GM23338 (cell line): ENCODE data around the gene SSU72. TPM values are rescaled to one million over a fixed set of nuclear protein-coding genes. Genes with fewer than 3 reads are reported as not detected.
A peak's percentile ranks its signal among the peaks of the same experiment; 100 is the strongest.
"Not testable (repeated sequence)": the region's sequence is repeated elsewhere in the genome, so short reads cannot be mapped to it uniquely, and the experiment has no call there.

ENCODE experiments used
- ATAC-seq: fragments of 200-7000 bp; cut with Tn5 transposase; 3 replicates; pipeline ENCODE4 v1.9.1; 2020
- DNase-seq: peaks from one replicate; pipeline ENCODE4 v3.0.0-alpha.2; 2015; ENCODE audit warnings: low spot score
- H2AFZ ChIP-seq: fragments of 200-600 bp; sonication (generic); 2 replicates; pipeline ENCODE4 v1.8.0; 2016; ENCODE audit warnings: antibody characterized with exemption, mild to moderate bottlenecking, moderate library complexity
- H3F3A ChIP-seq: fragments of 200-600 bp; sonication (generic); replicated peaks from 2 replicates; pipeline ENCODE4 v1.8.0; 2017; ENCODE audit warnings: antibody characterized with exemption, mixed run types, low read depth
- H3K27ac ChIP-seq: fragments of 200-600 bp; sonication (generic); 2 replicates; pipeline ENCODE4 v1.6.1; 2016; ENCODE audit warnings: low read depth
- H3K27me3 ChIP-seq: fragments of 200-600 bp; sonication (generic); 2 replicates; pipeline ENCODE4 v1.8.0; 2016; ENCODE audit warnings: mild to moderate bottlenecking, mixed run types, moderate library complexity; ENCODE audit not compliant: insufficient read depth
- H3K36me3 ChIP-seq: fragments of 200-600 bp; sonication (generic); 2 replicates; pipeline ENCODE4 v1.8.0; 2016; ENCODE audit warnings: mild to moderate bottlenecking; ENCODE audit not compliant: insufficient read depth
- H3K4me1 ChIP-seq: fragments of 200-600 bp; sonication (generic); 2 replicates; pipeline ENCODE4 v1.8.0; 2016; ENCODE audit warnings: mild to moderate bottlenecking, moderate library complexity; ENCODE audit not compliant: insufficient read depth
- H3K4me2 ChIP-seq: fragments of 200-600 bp; sonication (generic); 2 replicates; pipeline ENCODE4 v1.7.1; 2017; ENCODE audit warnings: mixed run types
- H3K4me3 ChIP-seq: fragments of 200-600 bp; sonication (generic); 2 replicates; pipeline ENCODE4 v1.6.1; 2016; ENCODE audit warnings: mixed run types
- H3K79me2 ChIP-seq: fragments of 200-600 bp; sonication (generic); replicated peaks from 2 replicates; pipeline ENCODE4 v1.8.0; 2017; ENCODE audit warnings: mild to moderate bottlenecking; ENCODE audit not compliant: insufficient read depth
- H3K9me2 ChIP-seq: fragments of 200-600 bp; sonication (generic); 2 replicates; pipeline ENCODE4 v1.8.0; 2017; ENCODE audit not compliant: insufficient read depth
- H4K20me1 ChIP-seq: fragments of 200-600 bp; sonication (generic); replicated peaks from 2 replicates; pipeline ENCODE4 v1.8.0; 2017; ENCODE audit warnings: mild to moderate bottlenecking; ENCODE audit not compliant: insufficient read depth
- H3K27ac Mint-ChIP-seq: 2 replicates; pipeline ENCODE4 v1.8.0; 2020; ENCODE audit warnings: inconsistent platforms, mild to moderate bottlenecking, moderate library complexity, mixed read lengths
- H3K27me3 Mint-ChIP-seq: 3 replicates; pipeline ENCODE4 v1.8.0; 2022; ENCODE audit warnings: low read depth, mild to moderate bottlenecking, moderate library complexity, mixed read lengths, inconsistent platforms; ENCODE audit not compliant: insufficient read depth, poor library complexity
- H3K36me3 Mint-ChIP-seq: 3 replicates; pipeline ENCODE4 v1.8.0; 2021; ENCODE audit warnings: low read depth, mild to moderate bottlenecking, inconsistent platforms, moderate library complexity, mixed read lengths
- H3K4me1 Mint-ChIP-seq: 3 replicates; pipeline ENCODE4 v1.8.0; 2020; ENCODE audit warnings: mild to moderate bottlenecking, inconsistent platforms, mixed read lengths
- H3K4me3 Mint-ChIP-seq: 3 replicates; pipeline ENCODE4 v1.8.0; 2021; ENCODE audit warnings: moderate library complexity, mild to moderate bottlenecking, inconsistent platforms, mixed read lengths
- H3K9me3 Mint-ChIP-seq: 3 replicates; pipeline ENCODE4 v1.8.0; 2020; ENCODE audit warnings: moderate library complexity, mild to moderate bottlenecking, inconsistent platforms, mixed read lengths
- CREB1 ChIP-seq: fragments of 250-450 bp; sonication (Bioruptor Pico); IDR thresholded peaks from 2 replicates; pipeline ENCODE4 v1.5.0; 2020; ENCODE audit warnings: low read depth, mild to moderate bottlenecking, moderate library complexity
- ETS1 ChIP-seq: IDR thresholded peaks from 2 replicates; pipeline ENCODE4 v1.6.1; 2016; ENCODE audit warnings: antibody characterized with exemption
- JUNB ChIP-seq: IDR thresholded peaks from one replicate; pipeline ENCODE4 v1.6.1; 2016; ENCODE audit warnings: antibody characterized with exemption; ENCODE audit not compliant: unreplicated experiment
- POLR2AphosphoS5 ChIP-seq: IDR thresholded peaks from 2 replicates; pipeline ENCODE4 v1.6.1; 2016; ENCODE audit warnings: antibody characterized with exemption, low read depth
- ZNF114 ChIP-seq: fragments of 250-450 bp; sonication (Bioruptor Pico); IDR thresholded peaks from 2 replicates; pipeline ENCODE4 v1.5.0; 2020; ENCODE audit warnings: mild to moderate bottlenecking, moderate library complexity
- ZNF462 ChIP-seq: fragments of 250-450 bp; sonication (Bioruptor Pico); IDR thresholded peaks from 2 replicates; pipeline ENCODE4 v1.5.0; 2020; ENCODE audit warnings: mild to moderate bottlenecking, moderate library complexity
- polyA plus RNA-seq: library from polyadenylated mRNA; unstranded; fragments of >200 nt; fragmentation: Nextera tagmentation; extraction: Ambion mirVana; gene quantifications from 2 replicates; pipeline ENCODE4 v1.2.1, GENCODE V29; 2016
- total RNA-seq: library from RNA; depleted of rRNA; stranded (reverse); fragments of >200 nt; shearing (Covaris generic); gene quantifications from 2 replicates; pipeline ENCODE4 v1.2.3, GENCODE V29; 2014

SSU72 gene
- total and polyA plus RNA-seq, 2 experiments from 2014 or later = 148 to 248 TPM

DNA sequence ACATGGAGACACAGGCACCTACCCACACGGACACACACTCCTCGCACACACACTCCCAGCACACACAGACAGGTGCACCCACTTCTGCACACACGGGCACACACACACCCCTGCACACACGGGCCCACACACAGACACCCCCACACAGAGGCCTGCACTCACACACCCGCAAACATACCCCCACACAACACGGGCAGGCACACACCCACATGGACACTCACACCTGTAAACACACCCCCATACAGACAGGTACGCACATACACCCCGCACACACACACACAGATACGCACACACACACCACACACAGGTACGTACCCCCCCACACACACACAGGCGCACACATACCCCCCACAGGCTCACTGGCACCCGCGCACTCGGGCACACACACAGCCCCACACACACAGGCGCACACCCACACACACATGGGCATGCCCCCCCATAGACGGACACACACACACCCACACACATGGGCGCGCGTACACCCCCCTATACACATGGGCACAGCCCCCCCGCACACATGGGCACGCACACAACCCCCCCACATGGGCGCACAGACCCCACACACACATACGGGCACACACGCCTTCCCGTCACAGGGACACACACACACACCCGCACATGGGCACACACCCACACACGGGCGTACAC lies 56.6 kb downstream of the SSU72 start (continued):
- TF ChIP-seq ZNF462 (no peak), JUNB (no peak), POLR2AphosphoS5 (no peak), ZNF114 (CRISPR knock-in tag) (no peak), ETS1 (no peak), CREB1 (CRISPR knock-in tag) (no peak)

DNA sequence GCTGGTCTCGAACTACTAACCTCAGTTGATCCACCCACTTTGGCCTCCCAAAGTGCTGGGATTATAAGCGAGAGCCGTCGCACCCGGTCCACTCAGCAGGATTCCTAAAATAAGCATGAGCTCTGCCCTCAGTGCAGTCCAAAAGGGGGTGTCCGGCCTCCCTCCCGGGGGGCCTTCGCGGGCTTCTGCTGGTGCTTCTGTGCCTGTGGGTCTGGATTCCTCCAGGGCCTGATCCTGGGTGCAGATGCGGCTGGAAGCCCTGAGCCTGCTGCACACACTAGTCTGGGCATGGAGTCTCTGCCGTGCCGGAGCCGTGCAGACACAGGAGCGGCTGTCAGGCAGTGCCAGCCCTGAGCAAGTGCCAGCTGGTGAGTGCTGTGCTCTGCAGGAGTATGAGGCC lies 57.7 kb downstream of the SSU72 start:
- not testable (repeated sequence) for H3K4me2 ChIP-seq, H3K27ac Mint-ChIP-seq, H3K27me3 Mint-ChIP-seq, H3K27me3 ChIP-seq, H3K36me3 ChIP-seq, H3K27ac ChIP-seq, H3F3A ChIP-seq, H3K9me2 ChIP-seq, DNase-seq, H2AFZ ChIP-seq, H3K4me1 ChIP-seq, H3K4me3 Mint-ChIP-seq, H3K4me3 ChIP-seq, ATAC-seq, H4K20me1 ChIP-seq, H3K4me1 Mint-ChIP-seq, H3K9me3 Mint-ChIP-seq
- peaks cover 18% of the 10 kb centered on the region for H3K79me2 ChIP-seq
- H3K36me3 Mint-ChIP-seq = peaks cover 28% of the 10 kb centered on the region

GRCh38 chr1:1514376-1514775 lies 60.3 kb downstream of the SSU72 start:
- H3K4me3 Mint-ChIP-seq, H3K27ac ChIP-seq, H3K4me1 Mint-ChIP-seq, H3K36me3 ChIP-seq, H3K9me2 ChIP-seq, H3K27ac Mint-ChIP-seq, H3K4me3 ChIP-seq, DNase-seq, ATAC-seq, H3K27me3 Mint-ChIP-seq, H3K4me1 ChIP-seq, H3K4me2 ChIP-seq, H3F3A ChIP-seq, H3K27me3 ChIP-seq, H4K20me1 ChIP-seq, H2AFZ ChIP-seq, H3K9me3 Mint-ChIP-seq: not testable (repeated sequence)
- H3K36me3 Mint-ChIP-seq = peaks cover 20% of the 10 kb centered on the region
- peaks cover 18% of the 10 kb centered on the region for H3K79me2 ChIP-seq

DNA sequence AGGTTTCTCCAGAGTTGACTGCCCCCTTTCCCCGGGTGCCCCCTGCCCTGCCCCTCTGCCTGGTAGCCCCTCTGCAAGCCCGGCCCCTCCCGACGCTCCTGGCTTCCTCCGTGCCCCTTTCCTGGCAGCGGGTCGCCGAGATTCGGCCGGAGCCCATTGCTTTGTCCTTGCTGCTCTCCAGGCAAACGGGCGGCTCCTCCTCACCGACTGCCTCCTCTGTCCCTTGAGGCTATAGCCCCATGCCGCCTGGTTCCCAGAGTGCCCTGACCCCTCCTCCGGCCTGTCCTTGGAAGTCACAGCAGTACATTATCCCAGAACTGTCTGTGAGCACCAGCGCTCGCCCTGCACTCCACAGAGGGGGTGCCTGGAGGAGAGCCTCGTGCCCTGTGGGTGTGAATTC lies 61.0 kb downstream of the SSU72 start:
- not testable (repeated sequence) for H3K27ac Mint-ChIP-seq, H3K4me1 Mint-ChIP-seq

More for the DNA sequence above, 61.0 kb downstream of the SSU72 start:
- not testable (repeated sequence) for H3K27me3 ChIP-seq, H3K27me3 Mint-ChIP-seq, H3K27ac ChIP-seq, H3K4me1 ChIP-seq, ATAC-seq, H3K36me3 ChIP-seq, H3K4me2 ChIP-seq, H3K9me2 ChIP-seq, H3F3A ChIP-seq, DNase-seq, H4K20me1 ChIP-seq, H3K4me3 ChIP-seq, H2AFZ ChIP-seq, H3K9me3 Mint-ChIP-seq
- H3K36me3 Mint-ChIP-seq = peaks cover 17% of the 10 kb centered on the region
- H3K79me2 ChIP-seq = peaks cover 18% of the 10 kb centered on the region
- H3K4me3 Mint-ChIP-seq = peak overlapping the region; percentile 68
